T-cell (primary cell): ENCODE data around the gene FEZF2. TPM values are rescaled to one million over a fixed set of nuclear protein-coding genes. Genes with fewer than 3 reads are reported as not detected.
A peak's percentile ranks its signal among the peaks of the same experiment; 100 is the strongest.

Source experiments
- ATAC-seq, 4 experiments: fragments of 200-7000 bp in 3 of 4; fragments of 150-1000 bp in 1 of 4; cut with Tn5 transposase; replicated peaks in 1 of 4; 1 replicate in 3 of 4; 2 replicates in 1 of 4; pipeline ENCODE4 v1.10.0; 2021; ENCODE audit warnings: moderate library complexity in 3 of 4, mild to moderate bottlenecking in 2 of 4, moderate number of reproducible peaks in 1 of 4
- CTCF ChIA-PET, 2 donors: fragments of 300-600 bp; sonication (Branson Sonifier 250); formaldehyde crosslinking; loops; one replicate each; lab custom pipeline; 2022; ENCODE audit warnings: antibody characterized with exemption in 2 of 2; lab: Charles Lee
- POLR2A ChIA-PET, 2 donors: fragments of 300-600 bp; sonication (Branson Sonifier 250); formaldehyde crosslinking; loops; one replicate each; lab custom pipeline; 2022; ENCODE audit warnings: antibody characterized with exemption in 2 of 2; lab: Charles Lee
- DNase-seq, 35 experiments: peaks; one replicate each; pipeline versions ENCODE4 v3.0.0 to v3.0.0-alpha.2; 2013 to 2023
- H3K27ac ChIP-seq: one replicate; pipeline ENCODE4 v1.5.1; 2013; ENCODE audit warnings: low read length
- H3K27me3 ChIP-seq, 2 experiments: replicated peaks in 1 of 2; 1 replicate in 1 of 2; 2 replicates in 1 of 2; pipeline versions ENCODE4 v1.6.1 to v1.7.0; 2013; ENCODE audit warnings: low read length in 1 of 2, mixed read lengths in 1 of 2; ENCODE audit not compliant: control insufficient read depth in 2 of 2, insufficient read depth in 2 of 2; ENCODE audit errors: extremely low read depth in 1 of 2
- H3K36me3 ChIP-seq, 2 donors: 1 replicate in 1 of 2; 2 replicates in 1 of 2; pipeline versions ENCODE4 v1.6.1 to v1.7.0; 2013; ENCODE audit warnings: low read length in 1 of 2; ENCODE audit not compliant: control insufficient read depth in 2 of 2, insufficient read depth in 1 of 2; ENCODE audit errors: extremely low read depth in 1 of 2
- H3K4me1 ChIP-seq, 2 experiments: 1 replicate in 1 of 2; 2 replicates in 1 of 2; pipeline versions ENCODE4 v1.6.1 to v1.7.0; 2013; ENCODE audit warnings: low read length in 2 of 2, mixed read lengths in 1 of 2; ENCODE audit not compliant: insufficient read depth in 2 of 2, control insufficient read depth in 1 of 2; ENCODE audit errors: extremely low read depth in 1 of 2
- H3K4me3 ChIP-seq, 2 donors: 1 replicate in 1 of 2; 2 replicates in 1 of 2; pipeline versions ENCODE4 v1.5.1 to v1.7.0; 2013; ENCODE audit warnings: mild to moderate bottlenecking in 2 of 2, low read length in 1 of 2, moderate library complexity in 1 of 2; ENCODE audit not compliant: control insufficient read depth in 1 of 2; ENCODE audit errors: extremely low read depth in 1 of 2
- H3K9me3 ChIP-seq: 2 replicates; pipeline ENCODE4 v1.7.0; 2013
- H3K27ac Mint-ChIP-seq, 2 donors: one replicate each; pipeline ENCODE4 v1.8.0; 2020 to 2021; ENCODE audit warnings: mild to moderate bottlenecking in 2 of 2, mixed read lengths in 2 of 2
- H3K27me3 Mint-ChIP-seq, 2 donors: one replicate each; pipeline ENCODE4 v1.8.0; 2021 to 2022; ENCODE audit warnings: mixed read lengths in 2 of 2
- H3K36me3 Mint-ChIP-seq: one replicate; pipeline ENCODE4 v1.8.0; 2021; ENCODE audit warnings: mixed read lengths
- H3K4me1 Mint-ChIP-seq, 3 donors: one replicate each; pipeline ENCODE4 v1.8.0; 2020 to 2022; ENCODE audit warnings: mixed read lengths in 3 of 3, mild to moderate bottlenecking in 1 of 3
- H3K4me3 Mint-ChIP-seq, 3 donors: one replicate each; pipeline ENCODE4 v1.8.0; 2020 to 2022; ENCODE audit warnings: mild to moderate bottlenecking in 3 of 3, mixed read lengths in 3 of 3, moderate library complexity in 3 of 3
- H3K9me3 Mint-ChIP-seq, 3 donors: one replicate each; pipeline ENCODE4 v1.8.0; 2020 to 2022; ENCODE audit warnings: mixed read lengths in 3 of 3
- WGBS: methylation state at CpG from one replicate; pipeline ENCODE4 v1.1.5; 2013; ENCODE audit warnings: missing lambda C conversion rate; ENCODE audit not compliant: insufficient coverage; 5-methylcytosine and 5-hydroxymethylcytosine counted together
- total RNA-seq, 35 experiments: library from RNA in 6 of 35; stranded (reverse) in 6 of 35; fragments of 120-200 nt in 1 of 35; gene quantifications; one replicate each; pipeline versions ENCODE4 v1.2.1 to v1.2.4 and lab custom pipeline; 2013 to 2026

The FEZF2 gene
- total RNA-seq (not detected), total RNA-seq (lab: John Stamatoyannopoulos, UW) (0 to 0.05 (median 0) reads per million in 29 experiments)
- not detected for total RNA-seq (2013)

- H3K36me3 Mint-ChIP-seq, result no peaks in the 10 kb centered on the region
- H3K4me3 Mint-ChIP-seq, result peak within 1 kb of the TSS in 1 of 3 donors; percentile 45
- H3K27me3 ChIP-seq, result peaks cover 10 to 74% of the 10 kb centered on the region in 2 experiments
- H3K27ac ChIP-seq, result no peak within 1 kb of the TSS
- H3K9me3 ChIP-seq, result no peaks in the 10 kb centered on the region
- no peak within 1 kb of the TSS for H3K4me3 ChIP-seq
- H3K4me1 ChIP-seq, result no peaks in the 10 kb centered on the region
- ATAC-seq (no peak), DNase-seq (no peak)
- peaks cover 3 to 16% (median 7%) of the 10 kb centered on the region in 3 donors for H3K4me1 Mint-ChIP-seq
- 12% methylated on average over 14 of the region's 28 CpGs for WGBS
- CTCF ChIA-PET, result no interaction called here
- no peak within 1 kb of the TSS for H3K27ac Mint-ChIP-seq
- no peaks in the 10 kb centered on the region for H3K36me3 ChIP-seq
- POLR2A ChIA-PET, result no interaction called here
- no peaks in the 10 kb centered on the region for H3K9me3 Mint-ChIP-seq
- peaks cover 57 to 80% of the 10 kb centered on the region in 2 donors for H3K27me3 Mint-ChIP-seq
These were observed at the start of gene FEZF2 for GRCh38 chr3:62373215-62373614. TSS of gene FEZF2 (minus strand) at chr3:62373550. CDS start at chr3:62372868, 682 bp downstream.

- H3K4me3 Mint-ChIP-seq, result no peak overlapping the region
- peaks cover 7 to 9% of the 10 kb centered on the region in 2 donors for H3K27me3 Mint-ChIP-seq
- no peak for ATAC-seq
These were observed 47.9 kb upstream of the FEZF2 start for GRCh38 chr3:62421207-62421606.

GRCh38 chr3:62416144-62416543 lies 42.8 kb upstream of the FEZF2 start:
- H3K4me3 ChIP-seq, result no peak overlapping the region
- Mint-ChIP-seq H3K9me3 (peaks cover 0 to 3% (median 0%) of the 10 kb centered on the region in 3 donors), H3K36me3 (no peaks in the 10 kb centered on the region), H3K27ac (no peak overlapping the region), H3K27me3 (peaks cover 5 to 9% of the 10 kb centered on the region in 2 donors), H3K4me3 (no peak overlapping the region), H3K4me1 (no peaks in the 10 kb centered on the region)
- no peak overlapping the region for H3K27ac ChIP-seq
- ChIA-PET CTCF (no interaction called here), POLR2A (interaction anchor here in 1 of 2 donors (0.5 kb wide), 1 partner anchor 318 kb away, joined by 3 read pairs; no protein-coding TSS in a partner anchor)
- H3K27me3 ChIP-seq, result peaks cover 0 to 7% of the 10 kb centered on the region in 2 experiments
- no peaks in the 10 kb centered on the region for H3K9me3 ChIP-seq
- H3K4me1 ChIP-seq, result no peaks in the 10 kb centered on the region
- WGBS, result no CpG with 5 or more reads among the region's 3 CpGs
- H3K36me3 ChIP-seq, result no peaks in the 10 kb centered on the region
- no peak for ATAC-seq
- DNase-seq, result no peak

More at GRCh38 chr3:62421207-62421606, 47.9 kb upstream of the FEZF2 start:
- DNase-seq, result no peak
- peaks cover 0 to 3% of the 10 kb centered on the region in 2 experiments for H3K27me3 ChIP-seq
- H3K27ac Mint-ChIP-seq, result no peak overlapping the region
- ChIA-PET CTCF (no interaction called here), POLR2A (no interaction called here)
- peaks cover 0 to 3% (median 0%) of the 10 kb centered on the region in 3 donors for H3K9me3 Mint-ChIP-seq
- H3K9me3 ChIP-seq, result no peaks in the 10 kb centered on the region
- 100% methylated on average over 1 of the region's 10 CpGs for WGBS
- H3K4me1 ChIP-seq, result no peaks in the 10 kb centered on the region
- no peaks in the 10 kb centered on the region for H3K4me1 Mint-ChIP-seq
- H3K36me3 ChIP-seq, result no peaks in the 10 kb centered on the region
- no peak overlapping the region for H3K4me3 ChIP-seq
- no peaks in the 10 kb centered on the region for H3K36me3 Mint-ChIP-seq
- H3K27ac ChIP-seq, result no peak overlapping the region

GRCh38 chr3:62415312-62415801 lies 42.0 kb upstream of the FEZF2 start:
- Histone ChIP-seq H3K4me3 (no peak overlapping the region), H3K4me1 (no peaks in the 10 kb centered on the region), H3K27ac (no peak overlapping the region), H3K36me3 (no peaks in the 10 kb centered on the region), H3K27me3 (peaks cover 0 to 4% of the 10 kb centered on the region in 2 experiments), H3K9me3 (no peaks in the 10 kb centered on the region)
- Mint-ChIP-seq H3K27me3 (peaks cover 5 to 8% of the 10 kb centered on the region in 2 donors), H3K27ac (no peak overlapping the region), H3K36me3 (no peaks in the 10 kb centered on the region), H3K4me3 (no peak overlapping the region), H3K9me3 (peaks cover 0 to 3% (median 0%) of the 10 kb centered on the region in 3 donors), H3K4me1 (no peaks in the 10 kb centered on the region)
- ATAC-seq (no peak), DNase-seq (no peak)
- WGBS, result 86% methylated on average over 6 of the region's 9 CpGs
- CTCF ChIA-PET, result no interaction called here
- POLR2A ChIA-PET, result no interaction called here

GRCh38 chr3:62414786-62415185 lies 41.4 kb upstream of the FEZF2 start:
- Mint-ChIP-seq H3K4me3 (no peak overlapping the region), H3K9me3 (no peaks in the 10 kb centered on the region), H3K27ac (no peak overlapping the region), H3K36me3 (no peaks in the 10 kb centered on the region), H3K27me3 (peaks cover 3 to 5% of the 10 kb centered on the region in 2 donors), H3K4me1 (no peaks in the 10 kb centered on the region)
- H3K4me1 ChIP-seq, result no peaks in the 10 kb centered on the region
- peaks cover 0 to 4% of the 10 kb centered on the region in 2 experiments for H3K27me3 ChIP-seq
- ChIA-PET CTCF (no interaction called here), POLR2A (no interaction called here)
- H3K9me3 ChIP-seq, result no peaks in the 10 kb centered on the region
- 92% methylated on average over 4 of the region's 11 CpGs for WGBS
- ATAC-seq (no peak), DNase-seq (no peak)
- no peak overlapping the region for H3K27ac ChIP-seq
- H3K4me3 ChIP-seq, result no peak overlapping the region
- H3K36me3 ChIP-seq, result no peaks in the 10 kb centered on the region

- POLR2A ChIA-PET, result no interaction called here
- CTCF ChIA-PET, result no interaction called here
- DNase-seq (no peak), ATAC-seq (no peak)
- no peak overlapping the region for H3K27ac ChIP-seq
- peaks cover 1 to 5% of the 10 kb centered on the region in 2 donors for H3K27me3 Mint-ChIP-seq
- peaks cover 0 to 4% of the 10 kb centered on the region in 2 experiments for H3K27me3 ChIP-seq
- H3K27ac Mint-ChIP-seq, result no peak overlapping the region
- no CpG with 5 or more reads among the region's 2 CpGs for WGBS
- H3K4me3 Mint-ChIP-seq, result no peak overlapping the region
- no peaks in the 10 kb centered on the region for H3K36me3 ChIP-seq
- H3K4me1 Mint-ChIP-seq, result no peaks in the 10 kb centered on the region
- no peaks in the 10 kb centered on the region for H3K9me3 ChIP-seq
- no peaks in the 10 kb centered on the region for H3K36me3 Mint-ChIP-seq
- H3K4me3 ChIP-seq, result no peak overlapping the region
- H3K4me1 ChIP-seq, result no peaks in the 10 kb centered on the region
- H3K9me3 Mint-ChIP-seq, result no peaks in the 10 kb centered on the region
These were observed 40.3 kb upstream of the FEZF2 start for GRCh38 chr3:62413687-62414086.
